Measurements from ENCODE around the gene KRTAP9-8.

DNA sequence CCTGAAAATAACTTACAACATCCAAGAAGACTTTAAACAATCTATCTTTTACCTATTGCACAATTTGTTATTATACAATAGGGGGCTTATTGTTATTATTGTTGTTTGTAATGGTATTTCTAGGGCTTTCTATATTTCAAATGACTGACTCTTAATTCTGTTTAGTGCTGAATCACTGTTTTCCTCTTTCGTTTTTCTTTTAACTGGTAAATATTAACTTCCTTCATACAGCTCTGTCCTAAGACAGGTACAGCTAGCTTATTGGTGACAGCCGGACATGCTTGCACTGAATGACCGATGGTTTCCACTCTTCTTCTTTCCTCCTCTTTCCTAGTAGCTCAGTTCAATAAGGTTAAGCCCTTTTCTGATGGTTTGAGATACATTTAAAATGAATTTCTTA lies 49.3 kb downstream of the KRTAP9-8 start:
- no peak for TF ChIP-seq CTCF (conservative IDR thresholded peaks at IDR 0.05 in 1 of 2, IDR thresholded peaks at IDR 0.05 in 1 of 2; ENCODE audit: low read depth in 1 of 2, low read length in 2 of 2)
- TF ChIP-seq EZH2 (IDR thresholded peaks at IDR 0.05; ENCODE audit: low read length, missing control alignments) = no peak

All from fibroblast of lung (primary cell).